KMS-11 (cell line): ENCODE data around the gene KRTAP19-4.

Experiments used
- H2AFZ ChIP-seq: fragments of 200-600 bp; sonication (generic); 2 replicates; pipeline ENCODE4 v1.6.1; 2016; ENCODE audit warnings: antibody characterized with exemption, mixed run types, low read depth
- H3K27ac ChIP-seq: fragments of 200-600 bp; sonication (generic); 2 replicates; pipeline ENCODE4 v1.6.1; 2016; ENCODE audit warnings: mild to moderate bottlenecking, mixed run types
- H3K27me3 ChIP-seq: fragments of 200-600 bp; sonication (generic); 2 replicates; pipeline ENCODE4 v1.6.1; 2017; ENCODE audit warnings: mild to moderate bottlenecking, low read depth, mixed run types, moderate library complexity; ENCODE audit not compliant: insufficient read depth
- H3K36me3 ChIP-seq: fragments of 200-600 bp; sonication (generic); 2 replicates; pipeline ENCODE4 v1.6.1; 2017; ENCODE audit warnings: mild to moderate bottlenecking, mixed run types; ENCODE audit not compliant: insufficient read depth
- H3K4me1 ChIP-seq: fragments of 200-600 bp; sonication (generic); 2 replicates; pipeline ENCODE4 v1.6.1; 2016; ENCODE audit warnings: mild to moderate bottlenecking, low read depth, mixed run types; ENCODE audit not compliant: poor library complexity, severe bottlenecking
- H3K4me2 ChIP-seq: fragments of 200-600 bp; sonication (generic); 2 replicates; pipeline ENCODE4 v1.7.0; 2016; ENCODE audit warnings: mild to moderate bottlenecking, mixed run types
- H3K4me3 ChIP-seq: fragments of 200-600 bp; sonication (generic); IDR thresholded peaks from 2 replicates; pipeline ENCODE4 v1.6.1; 2017; ENCODE audit warnings: low read depth, low read length, mixed read lengths; ENCODE audit not compliant: insufficient read depth
- H3K79me2 ChIP-seq: fragments of 200-600 bp; sonication (generic); 2 replicates; pipeline ENCODE4 v1.6.1; 2016; ENCODE audit warnings: low read depth, mixed run types; ENCODE audit not compliant: insufficient read depth
- H3K9ac ChIP-seq: fragments of 200-600 bp; sonication (generic); 2 replicates; pipeline ENCODE4 v1.6.1; 2016; ENCODE audit warnings: mild to moderate bottlenecking, mixed run types
- H4K20me1 ChIP-seq: fragments of 200-600 bp; sonication (generic); 2 replicates; pipeline ENCODE4 v1.6.1; 2016; ENCODE audit warnings: mild to moderate bottlenecking, mixed run types; ENCODE audit not compliant: insufficient read depth
- CTCF ChIP-seq: fragments of 200-600 bp; sonication (generic); conservative IDR thresholded peaks from 2 replicates; pipeline ENCODE4 v1.6.1; 2017; ENCODE audit warnings: low read depth, mild to moderate bottlenecking, antibody characterized with exemption, low read length, moderate library complexity, mixed read lengths

Gene KRTAP19-4

GRCh38 chr21:30486180-30486579, 10.8 kb downstream of the KRTAP19-4 start:
- Histone ChIP-seq H3K27me3 (no peaks in the 10 kb centered on the region), H3K79me2 (no peaks in the 10 kb centered on the region)
- TF ChIP-seq CTCF, result no peak

GRCh38 chr21:30482130-30482529, 14.8 kb downstream of the KRTAP19-4 start:
- Histone ChIP-seq H2AFZ (no peak overlapping the region), H3K79me2 (no peaks in the 10 kb centered on the region), H3K4me2 (no peak overlapping the region), H3K27ac (no peak overlapping the region), H3K9ac (no peak overlapping the region), H4K20me1 (no peaks in the 10 kb centered on the region), H3K36me3 (no peaks in the 10 kb centered on the region), H3K27me3 (no peaks in the 10 kb centered on the region), H3K4me1 (no peaks in the 10 kb centered on the region), H3K4me3 (no peak overlapping the region)
- TF ChIP-seq CTCF, result no peak

More at GRCh38 chr21:30486180-30486579, 10.8 kb downstream of the KRTAP19-4 start:
- Histone ChIP-seq H3K4me3 (no peak overlapping the region), H3K9ac (no peak overlapping the region), H3K27ac (no peak overlapping the region), H2AFZ (no peak overlapping the region), H3K4me2 (no peak overlapping the region), H4K20me1 (no peaks in the 10 kb centered on the region), H3K36me3 (no peaks in the 10 kb centered on the region), H3K4me1 (no peaks in the 10 kb centered on the region)

GRCh38 chr21:30480145-30480544, 16.8 kb downstream of the KRTAP19-4 start, which contains the start of gene KRTAP19-1:
KRTAP19-1 (minus strand) TSS chr21:30480367; CDS start chr21:30480317, 50 bp downstream.
- Histone ChIP-seq H3K4me1 (no peaks in the 10 kb centered on the region), H3K36me3 (no peaks in the 10 kb centered on the region), H3K27ac (no peak within 1 kb of the TSS), H3K4me3 (no peak within 1 kb of the TSS), H3K27me3 (no peaks in the 10 kb centered on the region), H2AFZ (no peak within 1 kb of the TSS), H3K4me2 (no peak within 1 kb of the TSS), H4K20me1 (no peaks in the 10 kb centered on the region), H3K79me2 (no peaks in the 10 kb centered on the region), H3K9ac (no peak within 1 kb of the TSS)
- no peak for TF ChIP-seq CTCF

- Histone ChIP-seq H3K27ac (no peak overlapping the region), H3K36me3 (no peaks in the 10 kb centered on the region), H3K4me3 (no peak overlapping the region), H3K4me2 (no peak overlapping the region), H3K79me2 (no peaks in the 10 kb centered on the region), H2AFZ (no peak overlapping the region), H3K4me1 (no peaks in the 10 kb centered on the region), H4K20me1 (no peaks in the 10 kb centered on the region), H3K9ac (no peak overlapping the region), H3K27me3 (no peaks in the 10 kb centered on the region)
- TF ChIP-seq CTCF, result no peak
These were observed 17.7 kb downstream of the KRTAP19-4 start for GRCh38 chr21:30479259-30479658.
